HEK293 (cell line): ENCODE data around the gene ADAD1.

Experiments
- CTCF ChIA-PET: fragments of 350-600 bp; formaldehyde crosslinking; extraction: SDS; loops from one replicate; lab custom pipeline; 2021; ENCODE audit warnings: antibody characterized with exemption; lab: Yijun Ruan, JAX
- POLR2A ChIA-PET: fragments of 300-600 bp; formaldehyde crosslinking; extraction: SDS; loops from one replicate; lab custom pipeline; 2020; ENCODE audit warnings: antibody characterized with exemption, inconsistent platforms; lab: Yijun Ruan, JAX
- H3K27ac ChIP-seq: fragments of 200-500 bp; sonication (Bioruptor generic); 2 replicates; pipeline ENCODE4 v1.5.1; 2014; ENCODE audit warnings: low read depth, low read length, control low read depth, inconsistent platforms; ENCODE audit errors: extremely low read depth
- H3K36me3 ChIP-seq, 2 experiments: fragments of 200-500 bp in 1 of 2; sonication (Bioruptor generic) in 1 of 2; 1 replicate in 1 of 2; 2 replicates in 1 of 2; pipeline ENCODE4 v1.5.1; 2014 to 2017; ENCODE audit warnings: inconsistent platforms in 2 of 2, low read length in 2 of 2; ENCODE audit not compliant: control insufficient read depth in 2 of 2, insufficient read depth in 1 of 2
- H3K4me1 ChIP-seq: fragments of 200-500 bp; sonication (Bioruptor generic); 2 replicates; pipeline ENCODE4 v1.5.1; 2014; ENCODE audit warnings: mild to moderate bottlenecking, low read length, inconsistent platforms; ENCODE audit not compliant: control insufficient read depth, insufficient read depth
- H3K4me3 ChIP-seq: 2 replicates; pipeline ENCODE4 v1.5.1; 2011; ENCODE audit warnings: low read depth, mild to moderate bottlenecking, control low read depth, low read length, moderate library complexity
- H3K9me3 ChIP-seq: fragments of 200-500 bp; sonication (Bioruptor generic); 2 replicates; pipeline ENCODE4 v1.5.1; 2014; ENCODE audit warnings: low read depth, low read length, inconsistent platforms; ENCODE audit not compliant: control insufficient read depth, insufficient read depth
- RBAK ChIP-seq: fragments of 450-650 bp; formaldehyde crosslinking; IDR thresholded peaks from 2 replicates; pipeline ENCODE4 v1.5.1; 2016; ENCODE audit warnings: missing biosample characterization, missing genetic modification characterization
- ZNF114 ChIP-seq: fragments of 450-650 bp; formaldehyde crosslinking; IDR thresholded peaks from 2 replicates; pipeline ENCODE4 v1.5.0; 2017; ENCODE audit warnings: missing biosample characterization, missing genetic modification characterization
- ZNF184 ChIP-seq: fragments of 450-650 bp; IDR thresholded peaks from 2 replicates; pipeline ENCODE4 v1.5.1; 2018; ENCODE audit warnings: missing biosample characterization, mild to moderate bottlenecking, missing genetic modification characterization
- ZNF311 ChIP-seq: fragments of 450-650 bp; formaldehyde crosslinking; IDR thresholded peaks from 2 replicates; pipeline ENCODE4 v1.5.1; 2017; ENCODE audit warnings: missing biosample characterization, missing genetic modification characterization, borderline replicate concordance
- ZNF324 ChIP-seq: fragments of 450-650 bp; formaldehyde crosslinking; IDR thresholded peaks from 2 replicates; pipeline ENCODE4 v1.5.1; 2016; ENCODE audit warnings: missing biosample characterization, missing genetic modification characterization
- ZNF350 ChIP-seq: fragments of 450-650 bp; formaldehyde crosslinking; IDR thresholded peaks from 2 replicates; pipeline ENCODE4 v1.5.0; 2017; ENCODE audit warnings: missing biosample characterization, mild to moderate bottlenecking, missing genetic modification characterization
- ZNF501 ChIP-seq: fragments of 450-650 bp; formaldehyde crosslinking; IDR thresholded peaks from 2 replicates; pipeline ENCODE4 v1.5.1; 2016; ENCODE audit warnings: missing biosample characterization, missing genetic modification characterization
- ZNF510 ChIP-seq: fragments of 450-650 bp; formaldehyde crosslinking; IDR thresholded peaks from 2 replicates; pipeline ENCODE4 v1.5.1; 2018; ENCODE audit warnings: mild to moderate bottlenecking, missing genetic modification characterization, missing biosample characterization; ENCODE audit not compliant: insufficient replicate concordance
- ZNF544 ChIP-seq: fragments of 450-650 bp; formaldehyde crosslinking; IDR thresholded peaks from 2 replicates; pipeline ENCODE4 v1.5.0; 2017; ENCODE audit warnings: missing biosample characterization, missing genetic modification characterization
- ZNF560 ChIP-seq: fragments of 450-650 bp; formaldehyde crosslinking; IDR thresholded peaks from 2 replicates; pipeline ENCODE4 v1.5.1; 2017; ENCODE audit warnings: missing biosample characterization, missing genetic modification characterization, borderline replicate concordance
- ZNF571 ChIP-seq: fragments of 450-650 bp; formaldehyde crosslinking; IDR thresholded peaks from 2 replicates; pipeline ENCODE4 v1.5.0; 2017; ENCODE audit warnings: missing biosample characterization, missing genetic modification characterization
- ZNF621 ChIP-seq: fragments of 450-650 bp; formaldehyde crosslinking; IDR thresholded peaks from 2 replicates; pipeline ENCODE4 v1.5.1; 2017; ENCODE audit warnings: missing biosample characterization, missing genetic modification characterization
- ZNF623 ChIP-seq: fragments of 450-650 bp; formaldehyde crosslinking; IDR thresholded peaks from 2 replicates; pipeline ENCODE4 v1.5.1; 2016; ENCODE audit warnings: missing biosample characterization, missing genetic modification characterization
- ZNF624 ChIP-seq: fragments of 450-650 bp; formaldehyde crosslinking; IDR thresholded peaks from 2 replicates; pipeline ENCODE4 v1.5.1; 2017; ENCODE audit warnings: missing biosample characterization, missing genetic modification characterization
- ZNF629 ChIP-seq: fragments of 450-650 bp; formaldehyde crosslinking; IDR thresholded peaks from 2 replicates; pipeline ENCODE4 v1.5.1; 2017; ENCODE audit warnings: missing biosample characterization, missing genetic modification characterization
- ZNF677 ChIP-seq: fragments of 450-650 bp; IDR thresholded peaks from 2 replicates; pipeline ENCODE4 v1.5.0; 2018; ENCODE audit warnings: missing biosample characterization, mild to moderate bottlenecking, missing genetic modification characterization, moderate library complexity
- TF ChIP-seq, protein P1 (sequence below): fragments of 450-650 bp; formaldehyde crosslinking; IDR thresholded peaks from 2 replicates; pipeline ENCODE4 v1.5.1; 2016; ENCODE audit warnings: missing biosample characterization, missing genetic modification characterization, borderline replicate concordance
- TF ChIP-seq, protein P2 (sequence below): fragments of 450-650 bp; formaldehyde crosslinking; IDR thresholded peaks from 2 replicates; pipeline ENCODE4 v1.5.1; 2016; ENCODE audit warnings: missing biosample characterization, missing genetic modification characterization, low read depth
- TF ChIP-seq, protein P3 (sequence below): fragments of 450-650 bp; formaldehyde crosslinking; IDR thresholded peaks from 2 replicates; pipeline ENCODE4 v1.5.1; 2016; ENCODE audit warnings: missing biosample characterization, missing genetic modification characterization
- TF ChIP-seq, protein P4 (sequence below): fragments of 450-650 bp; formaldehyde crosslinking; IDR thresholded peaks from 2 replicates; pipeline ENCODE4 v1.5.1; 2016; ENCODE audit warnings: missing biosample characterization, missing genetic modification characterization
- TF ChIP-seq, protein P5 (sequence below): fragments of 450-650 bp; formaldehyde crosslinking; conservative IDR thresholded peaks from 2 replicates; pipeline ENCODE4 v1.5.1; 2016; ENCODE audit warnings: low read depth, missing biosample characterization, missing genetic modification characterization
- TF ChIP-seq, protein P6 (sequence below): sonication (generic); formaldehyde crosslinking; IDR thresholded peaks from 2 replicates; pipeline ENCODE4 v1.8.1; 2022; ENCODE audit warnings: mild to moderate bottlenecking, moderate library complexity, missing genetic modification reagents
- TF ChIP-seq, protein P7 (sequence below): fragments of 450-650 bp; formaldehyde crosslinking; IDR thresholded peaks from 2 replicates; pipeline ENCODE4 v1.5.1; 2016; ENCODE audit warnings: missing biosample characterization, missing genetic modification characterization

Gene ADAD1

DNA sequence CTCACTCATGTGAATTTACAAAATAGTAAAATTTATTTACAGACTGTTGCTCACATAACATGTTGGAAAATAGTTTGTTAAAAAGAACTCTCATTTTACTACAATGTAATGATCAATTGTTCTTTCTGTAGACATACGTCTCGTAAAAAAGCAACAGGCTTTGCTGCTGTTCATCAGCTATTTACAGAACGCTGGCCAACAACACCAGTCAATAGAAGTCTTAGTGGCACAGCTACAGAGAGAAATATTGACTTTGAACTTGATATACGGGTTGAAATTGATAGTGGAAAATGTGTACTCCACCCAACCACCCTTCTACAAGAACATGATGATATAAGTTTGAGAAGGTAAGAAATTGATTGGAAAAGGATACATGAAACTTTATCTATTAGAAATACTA, 47.6 kb upstream of the ADAD1 start:
- no peaks in the 10 kb centered on the region for H3K4me1 ChIP-seq
- H3K36me3 ChIP-seq, result peaks cover 0 to 38% of the 10 kb centered on the region in 2 experiments; a peak in 1 of 3 replicates
- no peak overlapping the region for H3K4me3 ChIP-seq
- ChIA-PET POLR2A (no interaction called here), CTCF (no interaction called here)
- no peak for TF ChIP-seq ZNF184
- TF ChIP-seq ZNF560 (tag by site-specific recombination), result no peak
- TF ChIP-seq, protein P1, sequence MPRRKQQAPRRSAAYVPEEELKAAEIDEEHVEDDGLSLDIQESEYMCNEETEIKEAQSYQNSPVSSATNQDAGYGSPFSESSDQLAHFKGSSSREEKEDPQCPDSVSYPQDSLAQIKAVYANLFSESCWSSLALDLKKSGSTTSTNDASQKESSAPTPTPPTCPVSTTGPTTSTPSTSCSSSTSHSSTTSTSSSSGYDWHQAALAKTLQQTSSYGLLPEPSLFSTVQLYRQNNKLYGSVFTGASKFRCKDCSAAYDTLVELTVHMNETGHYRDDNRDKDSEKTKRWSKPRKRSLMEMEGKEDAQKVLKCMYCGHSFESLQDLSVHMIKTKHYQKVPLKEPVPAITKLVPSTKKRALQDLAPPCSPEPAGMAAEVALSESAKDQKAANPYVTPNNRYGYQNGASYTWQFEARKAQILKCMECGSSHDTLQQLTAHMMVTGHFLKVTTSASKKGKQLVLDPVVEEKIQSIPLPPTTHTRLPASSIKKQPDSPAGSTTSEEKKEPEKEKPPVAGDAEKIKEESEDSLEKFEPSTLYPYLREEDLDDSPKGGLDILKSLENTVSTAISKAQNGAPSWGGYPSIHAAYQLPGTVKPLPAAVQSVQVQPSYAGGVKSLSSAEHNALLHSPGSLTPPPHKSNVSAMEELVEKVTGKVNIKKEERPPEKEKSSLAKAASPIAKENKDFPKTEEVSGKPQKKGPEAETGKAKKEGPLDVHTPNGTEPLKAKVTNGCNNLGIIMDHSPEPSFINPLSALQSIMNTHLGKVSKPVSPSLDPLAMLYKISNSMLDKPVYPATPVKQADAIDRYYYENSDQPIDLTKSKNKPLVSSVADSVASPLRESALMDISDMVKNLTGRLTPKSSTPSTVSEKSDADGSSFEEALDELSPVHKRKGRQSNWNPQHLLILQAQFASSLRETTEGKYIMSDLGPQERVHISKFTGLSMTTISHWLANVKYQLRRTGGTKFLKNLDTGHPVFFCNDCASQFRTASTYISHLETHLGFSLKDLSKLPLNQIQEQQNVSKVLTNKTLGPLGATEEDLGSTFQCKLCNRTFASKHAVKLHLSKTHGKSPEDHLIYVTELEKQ (tag by site-specific recombination), result no peak
- TF ChIP-seq, protein P2, sequence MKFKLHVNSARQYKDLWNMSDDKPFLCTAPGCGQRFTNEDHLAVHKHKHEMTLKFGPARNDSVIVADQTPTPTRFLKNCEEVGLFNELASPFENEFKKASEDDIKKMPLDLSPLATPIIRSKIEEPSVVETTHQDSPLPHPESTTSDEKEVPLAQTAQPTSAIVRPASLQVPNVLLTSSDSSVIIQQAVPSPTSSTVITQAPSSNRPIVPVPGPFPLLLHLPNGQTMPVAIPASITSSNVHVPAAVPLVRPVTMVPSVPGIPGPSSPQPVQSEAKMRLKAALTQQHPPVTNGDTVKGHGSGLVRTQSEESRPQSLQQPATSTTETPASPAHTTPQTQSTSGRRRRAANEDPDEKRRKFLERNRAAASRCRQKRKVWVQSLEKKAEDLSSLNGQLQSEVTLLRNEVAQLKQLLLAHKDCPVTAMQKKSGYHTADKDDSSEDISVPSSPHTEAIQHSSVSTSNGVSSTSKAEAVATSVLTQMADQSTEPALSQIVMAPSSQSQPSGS (tag by site-specific recombination), result no peak
- TF ChIP-seq ZNF324, result no peak
- no peak for TF ChIP-seq ZNF677 (tag by site-specific recombination)
- TF ChIP-seq, protein P3, sequence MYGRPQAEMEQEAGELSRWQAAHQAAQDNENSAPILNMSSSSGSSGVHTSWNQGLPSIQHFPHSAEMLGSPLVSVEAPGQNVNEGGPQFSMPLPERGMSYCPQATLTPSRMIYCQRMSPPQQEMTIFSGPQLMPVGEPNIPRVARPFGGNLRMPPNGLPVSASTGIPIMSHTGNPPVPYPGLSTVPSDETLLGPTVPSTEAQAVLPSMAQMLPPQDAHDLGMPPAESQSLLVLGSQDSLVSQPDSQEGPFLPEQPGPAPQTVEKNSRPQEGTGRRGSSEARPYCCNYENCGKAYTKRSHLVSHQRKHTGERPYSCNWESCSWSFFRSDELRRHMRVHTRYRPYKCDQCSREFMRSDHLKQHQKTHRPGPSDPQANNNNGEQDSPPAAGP (tag by site-specific recombination), result no peak
- TF ChIP-seq, protein P4, sequence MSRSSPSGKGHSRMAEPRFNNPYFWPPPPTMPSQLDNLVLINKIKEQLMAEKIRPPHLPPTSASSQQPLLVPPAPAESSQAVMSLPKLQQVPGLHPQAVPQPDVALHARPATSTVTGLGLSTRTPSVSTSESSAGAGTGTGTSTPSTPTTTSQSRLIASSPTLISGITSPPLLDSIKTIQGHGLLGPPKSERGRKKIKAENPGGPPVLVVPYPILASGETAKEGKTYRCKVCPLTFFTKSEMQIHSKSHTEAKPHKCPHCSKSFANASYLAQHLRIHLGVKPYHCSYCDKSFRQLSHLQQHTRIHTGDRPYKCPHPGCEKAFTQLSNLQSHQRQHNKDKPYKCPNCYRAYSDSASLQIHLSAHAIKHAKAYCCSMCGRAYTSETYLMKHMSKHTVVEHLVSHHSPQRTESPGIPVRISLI (tag by site-specific recombination), result no peak
- no peak for TF ChIP-seq RBAK (tag by site-specific recombination)
- TF ChIP-seq ZNF629 (tag by site-specific recombination), result no peak
- H3K9me3 ChIP-seq, result no peaks in the 10 kb centered on the region
- no peak overlapping the region for H3K27ac ChIP-seq

DNA sequence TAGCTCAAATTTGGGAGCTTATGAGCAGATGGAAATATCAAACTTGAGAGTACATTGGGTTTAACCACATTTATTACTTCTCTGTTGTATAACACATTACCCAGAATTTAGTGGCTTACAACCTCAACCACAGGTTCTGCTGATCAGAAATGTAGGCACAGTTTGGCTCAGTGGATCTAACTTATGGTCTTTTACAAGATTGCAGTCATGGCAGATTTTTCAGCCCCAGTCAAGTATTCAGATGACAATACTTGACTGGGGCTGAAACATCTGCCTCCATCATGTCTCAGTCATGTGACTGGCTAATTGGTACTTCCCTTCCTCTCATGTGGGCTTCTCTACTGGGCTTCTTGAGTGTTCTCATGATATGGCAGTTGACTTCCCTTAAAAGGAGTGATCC, 44.0 kb upstream of the ADAD1 start:
- CTCF ChIA-PET, result no interaction called here
- H3K4me1 ChIP-seq, result no peaks in the 10 kb centered on the region
- H3K4me3 ChIP-seq, result no peak overlapping the region
- H3K27ac ChIP-seq, result no peak overlapping the region
- H3K36me3 ChIP-seq, result peaks cover 0 to 40% of the 10 kb centered on the region in 2 experiments; a peak in 2 of 3 replicates
- no peaks in the 10 kb centered on the region for H3K9me3 ChIP-seq
- TF ChIP-seq ZNF571 (tag by site-specific recombination), result no peak
- TF ChIP-seq, protein P5, sequence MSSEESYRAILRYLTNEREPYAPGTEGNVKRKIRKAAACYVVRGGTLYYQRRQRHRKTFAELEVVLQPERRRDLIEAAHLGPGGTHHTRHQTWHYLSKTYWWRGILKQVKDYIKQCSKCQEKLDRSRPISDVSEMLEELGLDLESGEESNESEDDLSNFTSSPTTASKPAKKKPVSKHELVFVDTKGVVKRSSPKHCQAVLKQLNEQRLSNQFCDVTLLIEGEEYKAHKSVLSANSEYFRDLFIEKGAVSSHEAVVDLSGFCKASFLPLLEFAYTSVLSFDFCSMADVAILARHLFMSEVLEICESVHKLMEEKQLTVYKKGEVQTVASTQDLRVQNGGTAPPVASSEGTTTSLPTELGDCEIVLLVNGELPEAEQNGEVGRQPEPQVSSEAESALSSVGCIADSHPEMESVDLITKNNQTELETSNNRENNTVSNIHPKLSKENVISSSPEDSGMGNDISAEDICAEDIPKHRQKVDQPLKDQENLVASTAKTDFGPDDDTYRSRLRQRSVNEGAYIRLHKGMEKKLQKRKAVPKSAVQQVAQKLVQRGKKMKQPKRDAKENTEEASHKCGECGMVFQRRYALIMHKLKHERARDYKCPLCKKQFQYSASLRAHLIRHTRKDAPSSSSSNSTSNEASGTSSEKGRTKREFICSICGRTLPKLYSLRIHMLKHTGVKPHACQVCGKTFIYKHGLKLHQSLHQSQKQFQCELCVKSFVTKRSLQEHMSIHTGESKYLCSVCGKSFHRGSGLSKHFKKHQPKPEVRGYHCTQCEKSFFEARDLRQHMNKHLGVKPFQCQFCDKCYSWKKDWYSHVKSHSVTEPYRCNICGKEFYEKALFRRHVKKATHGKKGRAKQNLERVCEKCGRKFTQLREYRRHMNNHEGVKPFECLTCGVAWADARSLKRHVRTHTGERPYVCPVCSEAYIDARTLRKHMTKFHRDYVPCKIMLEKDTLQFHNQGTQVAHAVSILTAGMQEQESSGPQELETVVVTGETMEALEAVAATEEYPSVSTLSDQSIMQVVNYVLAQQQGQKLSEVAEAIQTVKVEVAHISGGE, result no peak
- TF ChIP-seq ZNF624 (tag by site-specific recombination), result no peak
- no peak for TF ChIP-seq ZNF623
- TF ChIP-seq ZNF510 (tag by site-specific recombination), result no peak
- no peak for TF ChIP-seq ZNF544 (tag by site-specific recombination)
- no peak for TF ChIP-seq ZNF501
- TF ChIP-seq, protein P6, sequence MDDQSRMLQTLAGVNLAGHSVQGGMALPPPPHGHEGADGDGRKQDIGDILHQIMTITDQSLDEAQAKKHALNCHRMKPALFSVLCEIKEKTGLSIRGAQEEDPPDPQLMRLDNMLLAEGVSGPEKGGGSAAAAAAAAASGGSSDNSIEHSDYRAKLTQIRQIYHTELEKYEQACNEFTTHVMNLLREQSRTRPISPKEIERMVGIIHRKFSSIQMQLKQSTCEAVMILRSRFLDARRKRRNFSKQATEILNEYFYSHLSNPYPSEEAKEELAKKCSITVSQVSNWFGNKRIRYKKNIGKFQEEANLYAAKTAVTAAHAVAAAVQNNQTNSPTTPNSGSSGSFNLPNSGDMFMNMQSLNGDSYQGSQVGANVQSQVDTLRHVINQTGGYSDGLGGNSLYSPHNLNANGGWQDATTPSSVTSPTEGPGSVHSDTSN (CRISPR knock-in tag), result no peak
- TF ChIP-seq ZNF350, result no peak
- TF ChIP-seq ZNF114 (tag by site-specific recombination), result no peak
- no peak for TF ChIP-seq ZNF621 (tag by site-specific recombination)
- TF ChIP-seq, protein P7, sequence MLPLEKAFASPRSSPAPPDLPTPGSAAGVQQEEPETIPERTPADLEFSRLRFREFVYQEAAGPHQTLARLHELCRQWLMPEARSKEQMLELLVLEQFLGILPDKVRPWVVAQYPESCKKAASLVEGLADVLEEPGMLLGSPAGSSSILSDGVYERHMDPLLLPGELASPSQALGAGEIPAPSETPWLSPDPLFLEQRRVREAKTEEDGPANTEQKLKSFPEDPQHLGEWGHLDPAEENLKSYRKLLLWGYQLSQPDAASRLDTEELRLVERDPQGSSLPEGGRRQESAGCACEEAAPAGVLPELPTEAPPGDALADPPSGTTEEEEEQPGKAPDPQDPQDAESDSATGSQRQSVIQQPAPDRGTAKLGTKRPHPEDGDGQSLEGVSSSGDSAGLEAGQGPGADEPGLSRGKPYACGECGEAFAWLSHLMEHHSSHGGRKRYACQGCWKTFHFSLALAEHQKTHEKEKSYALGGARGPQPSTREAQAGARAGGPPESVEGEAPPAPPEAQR (tag by site-specific recombination), result no peak
- no peak for TF ChIP-seq ZNF311 (tag by site-specific recombination)
- POLR2A ChIA-PET, result no interaction called here
